ENCODE data around the gene SLC25A36. TPM values are rescaled to one million over a fixed set of nuclear protein-coding genes. Genes with fewer than 3 reads are reported as not detected.
"Not testable (repeated sequence)": the region's sequence is repeated elsewhere in the genome, so short reads cannot be mapped to it uniquely, and the experiment has no call there.

The SLC25A36 gene
- total RNA-seq, 1 donor from 2014 or later = 203 TPM

- peaks cover 8% of the 10 kb centered on the region for H3K36me3 Mint-ChIP-seq
- no peaks in the 10 kb centered on the region for H3K4me1 Mint-ChIP-seq
- TF ChIP-seq EZH2phosphoT487 (IDR thresholded peaks at IDR 0.05) (no peak), CTCF (IDR thresholded peaks at IDR 0.05) (no peak), EZH2 (IDR thresholded peaks at IDR 0.05) (no peak)
- H3K27me3 Mint-ChIP-seq (ENCODE audit: insufficient read depth, low read depth) = peaks cover 4% of the 10 kb centered on the region
- no peak overlapping the region for H2AFZ ChIP-seq (replicated peaks)
- no peaks in the 10 kb centered on the region for H3K27me3 ChIP-seq
- H3K79me2 ChIP-seq (ENCODE audit: low read depth) = no peaks in the 10 kb centered on the region
- no peak overlapping the region for H3K4me2 ChIP-seq
- H4K20me1 ChIP-seq (ENCODE audit: low read depth) = no peaks in the 10 kb centered on the region
- H3K4me3 Mint-ChIP-seq = no peak overlapping the region
- H3K4me1 ChIP-seq = no peaks in the 10 kb centered on the region
- H3F3A ChIP-seq (ENCODE audit: low read depth) = no peaks in the 10 kb centered on the region
- no peaks in the 10 kb centered on the region for H3K9me3 ChIP-seq (ENCODE audit: low read depth)
- no peak overlapping the region for H3K4me3 ChIP-seq
- no peak overlapping the region for H3K27ac ChIP-seq
- DNase-seq (ENCODE audit: low spot score) = no peak
- no peak overlapping the region for H3K9ac ChIP-seq
- peaks cover 14% of the 10 kb centered on the region for H3K36me3 ChIP-seq
- H3K27ac Mint-ChIP-seq = no peak overlapping the region
- H3K9me3 Mint-ChIP-seq = no peaks in the 10 kb centered on the region
These were observed 39.0 kb downstream of the SLC25A36 start for GRCh38 chr3:140980663-140981062.

- H3K4me2 ChIP-seq; H3F3A ChIP-seq (ENCODE audit: low read depth); H3K79me2 ChIP-seq (ENCODE audit: low read depth); H4K20me1 ChIP-seq (ENCODE audit: low read depth); H3K27ac Mint-ChIP-seq; H3K36me3 Mint-ChIP-seq; H3K4me3 ChIP-seq; DNase-seq (ENCODE audit: low spot score); H3K4me1 ChIP-seq; H3K9ac ChIP-seq; H3K4me3 Mint-ChIP-seq; H3K27me3 ChIP-seq; H3K36me3 ChIP-seq; H3K27me3 Mint-ChIP-seq (ENCODE audit: insufficient read depth, low read depth); H2AFZ ChIP-seq (replicated peaks); H3K4me1 Mint-ChIP-seq; H3K9me3 ChIP-seq (ENCODE audit: low read depth); H3K27ac ChIP-seq: not testable (repeated sequence)
- H3K9me3 Mint-ChIP-seq = peaks cover 27% of the 10 kb centered on the region
These were observed 46.2 kb downstream of the SLC25A36 start for GRCh38 chr3:140987792-140988191.

- Histone ChIP-seq H3K27me3 (no peaks in the 10 kb centered on the region), H3K4me1 (no peaks in the 10 kb centered on the region), H3K4me3 (no peak overlapping the region), H3K4me2 (no peak overlapping the region), H3K9ac (no peak overlapping the region), H3K79me2 (ENCODE audit: low read depth) (no peaks in the 10 kb centered on the region), H4K20me1 (ENCODE audit: low read depth) (no peaks in the 10 kb centered on the region), H2AFZ (replicated peaks) (no peak overlapping the region), H3K36me3 (no peaks in the 10 kb centered on the region), H3F3A (ENCODE audit: low read depth) (no peaks in the 10 kb centered on the region), H3K27ac (no peak overlapping the region), H3K9me3 (ENCODE audit: low read depth) (peaks cover 8% of the 10 kb centered on the region)
- Mint-ChIP-seq H3K36me3 (no peaks in the 10 kb centered on the region), H3K4me3 (no peak overlapping the region), H3K27ac (no peak overlapping the region), H3K9me3 (peaks cover 18% of the 10 kb centered on the region), H3K27me3 (ENCODE audit: insufficient read depth, low read depth) (no peaks in the 10 kb centered on the region), H3K4me1 (no peaks in the 10 kb centered on the region)
- no peak for DNase-seq (ENCODE audit: low spot score)
- TF ChIP-seq EZH2 (IDR thresholded peaks at IDR 0.05) (no peak), CTCF (IDR thresholded peaks at IDR 0.05) (no peak), EZH2phosphoT487 (IDR thresholded peaks at IDR 0.05) (no peak)
These were observed 52.7 kb downstream of the SLC25A36 start for GRCh38 chr3:140994316-140994715.

GRCh38 chr3:140994861-140995260, 53.2 kb downstream of the SLC25A36 start:
- H3K9me3 Mint-ChIP-seq = peaks cover 13% of the 10 kb centered on the region
- H3K4me3 Mint-ChIP-seq; H3K4me2 ChIP-seq; H3K4me1 ChIP-seq; H4K20me1 ChIP-seq (ENCODE audit: low read depth); H3K36me3 ChIP-seq; H2AFZ ChIP-seq (replicated peaks); DNase-seq (ENCODE audit: low spot score); H3K4me1 Mint-ChIP-seq; H3K27ac ChIP-seq; H3K79me2 ChIP-seq (ENCODE audit: low read depth); H3F3A ChIP-seq (ENCODE audit: low read depth); H3K9me3 ChIP-seq (ENCODE audit: low read depth); H3K9ac ChIP-seq; H3K27me3 ChIP-seq; H3K27me3 Mint-ChIP-seq (ENCODE audit: insufficient read depth, low read depth); H3K36me3 Mint-ChIP-seq; H3K4me3 ChIP-seq; H3K27ac Mint-ChIP-seq: not testable (repeated sequence)
